AG09319 (cell line): ENCODE results near the gene CARHSP1.

Experiments used
- DNase-seq: peaks from one replicate; pipeline ENCODE4 v3.0.0-alpha.2; 2010; ENCODE audit warnings: low read depth; ENCODE audit errors: extremely low read depth
- TF ChIP-seq, protein P1 (sequence below): IDR thresholded peaks from 2 replicates; pipeline ENCODE4 v1.5.1; 2011; ENCODE audit warnings: low read depth, mild to moderate bottlenecking, inconsistent platforms, low read length, moderate library complexity

CARHSP1 gene

DNA sequence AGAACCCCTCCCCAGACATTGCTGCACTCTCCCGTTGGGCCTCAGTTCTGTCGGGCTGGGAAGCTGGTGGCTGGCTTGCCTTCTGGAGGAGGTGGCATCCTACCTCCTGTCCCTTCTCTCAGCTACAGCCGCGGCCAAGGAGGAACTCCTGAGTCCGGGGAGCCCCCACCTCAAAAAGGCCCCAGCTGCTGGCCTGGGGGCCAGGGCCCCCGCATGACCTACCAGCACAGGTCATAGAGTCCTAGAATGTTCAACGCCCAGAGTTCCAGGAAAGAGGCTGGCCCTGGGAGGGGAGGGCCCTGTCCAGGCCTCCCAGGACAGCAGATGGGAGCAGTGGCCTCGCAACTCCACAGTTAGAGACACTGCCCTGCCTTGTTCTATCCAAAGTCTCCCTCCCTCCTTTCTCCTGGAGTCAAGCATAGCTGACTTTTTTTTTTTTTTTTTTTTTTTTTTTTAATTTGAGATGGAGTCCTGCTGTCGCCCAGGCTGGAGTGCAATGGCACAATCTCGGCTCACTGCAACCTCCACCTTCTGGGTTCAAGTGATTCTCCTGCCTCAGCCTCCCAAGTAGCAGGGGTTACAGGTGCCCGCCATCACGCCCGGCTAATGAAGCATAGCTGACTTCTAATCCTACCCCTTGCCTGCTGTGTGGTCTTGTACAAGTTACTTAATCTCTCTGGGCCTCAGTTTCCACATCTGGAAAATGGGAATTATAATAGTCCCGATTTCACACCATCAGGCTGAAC lies 7.1 kb downstream of the CARHSP1 start:
- TF ChIP-seq, protein P1, sequence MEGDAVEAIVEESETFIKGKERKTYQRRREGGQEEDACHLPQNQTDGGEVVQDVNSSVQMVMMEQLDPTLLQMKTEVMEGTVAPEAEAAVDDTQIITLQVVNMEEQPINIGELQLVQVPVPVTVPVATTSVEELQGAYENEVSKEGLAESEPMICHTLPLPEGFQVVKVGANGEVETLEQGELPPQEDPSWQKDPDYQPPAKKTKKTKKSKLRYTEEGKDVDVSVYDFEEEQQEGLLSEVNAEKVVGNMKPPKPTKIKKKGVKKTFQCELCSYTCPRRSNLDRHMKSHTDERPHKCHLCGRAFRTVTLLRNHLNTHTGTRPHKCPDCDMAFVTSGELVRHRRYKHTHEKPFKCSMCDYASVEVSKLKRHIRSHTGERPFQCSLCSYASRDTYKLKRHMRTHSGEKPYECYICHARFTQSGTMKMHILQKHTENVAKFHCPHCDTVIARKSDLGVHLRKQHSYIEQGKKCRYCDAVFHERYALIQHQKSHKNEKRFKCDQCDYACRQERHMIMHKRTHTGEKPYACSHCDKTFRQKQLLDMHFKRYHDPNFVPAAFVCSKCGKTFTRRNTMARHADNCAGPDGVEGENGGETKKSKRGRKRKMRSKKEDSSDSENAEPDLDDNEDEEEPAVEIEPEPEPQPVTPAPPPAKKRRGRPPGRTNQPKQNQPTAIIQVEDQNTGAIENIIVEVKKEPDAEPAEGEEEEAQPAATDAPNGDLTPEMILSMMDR = no peak
- no peak for DNase-seq

DNA sequence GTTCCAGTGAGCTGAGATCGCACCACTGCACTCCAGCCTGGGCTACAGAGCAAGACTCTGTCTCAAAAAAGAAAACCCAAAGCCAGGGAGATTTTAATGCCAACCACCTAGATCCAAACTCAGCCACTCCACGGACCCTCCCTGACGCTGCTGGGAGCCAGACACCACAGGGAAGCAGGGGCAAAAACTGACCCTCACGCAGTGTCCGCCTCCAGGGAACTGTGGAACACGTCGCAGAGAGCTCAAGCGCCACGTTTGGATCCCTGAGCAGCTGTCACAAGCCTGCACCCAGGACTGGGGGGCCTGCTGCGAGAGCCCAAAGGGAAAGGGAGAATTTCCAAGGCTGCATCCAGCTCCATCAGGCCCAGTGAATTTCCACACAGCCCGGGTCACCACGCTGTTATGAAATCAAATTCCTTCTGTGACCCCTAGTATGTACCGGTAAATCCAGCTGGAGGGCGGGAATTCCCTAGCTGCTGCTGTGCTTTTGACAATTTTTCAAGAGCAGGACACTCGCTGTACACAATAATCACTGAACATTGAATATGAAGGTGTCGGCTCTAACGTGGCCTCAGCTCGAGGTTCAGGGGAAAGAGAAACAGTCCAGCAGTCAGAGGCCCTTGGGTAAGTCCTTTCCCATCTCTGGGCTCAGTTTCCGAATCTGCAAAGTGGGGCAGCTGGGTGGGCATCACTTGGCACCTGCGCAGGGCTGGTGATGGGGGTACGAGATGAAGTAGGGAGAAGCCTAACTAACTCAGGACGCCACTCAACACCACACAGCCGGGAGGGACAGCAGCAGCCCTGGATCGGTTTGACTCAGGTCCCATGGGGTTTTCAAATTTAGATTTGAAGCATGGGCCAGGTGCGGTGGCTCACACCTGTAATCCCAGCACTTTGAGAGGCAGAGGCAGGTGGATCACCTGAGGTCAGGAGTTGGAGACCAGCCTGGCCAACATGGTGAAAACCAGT lies 8.6 kb downstream of the CARHSP1 start:
- TF ChIP-seq, protein P1 = no peak

DNA sequence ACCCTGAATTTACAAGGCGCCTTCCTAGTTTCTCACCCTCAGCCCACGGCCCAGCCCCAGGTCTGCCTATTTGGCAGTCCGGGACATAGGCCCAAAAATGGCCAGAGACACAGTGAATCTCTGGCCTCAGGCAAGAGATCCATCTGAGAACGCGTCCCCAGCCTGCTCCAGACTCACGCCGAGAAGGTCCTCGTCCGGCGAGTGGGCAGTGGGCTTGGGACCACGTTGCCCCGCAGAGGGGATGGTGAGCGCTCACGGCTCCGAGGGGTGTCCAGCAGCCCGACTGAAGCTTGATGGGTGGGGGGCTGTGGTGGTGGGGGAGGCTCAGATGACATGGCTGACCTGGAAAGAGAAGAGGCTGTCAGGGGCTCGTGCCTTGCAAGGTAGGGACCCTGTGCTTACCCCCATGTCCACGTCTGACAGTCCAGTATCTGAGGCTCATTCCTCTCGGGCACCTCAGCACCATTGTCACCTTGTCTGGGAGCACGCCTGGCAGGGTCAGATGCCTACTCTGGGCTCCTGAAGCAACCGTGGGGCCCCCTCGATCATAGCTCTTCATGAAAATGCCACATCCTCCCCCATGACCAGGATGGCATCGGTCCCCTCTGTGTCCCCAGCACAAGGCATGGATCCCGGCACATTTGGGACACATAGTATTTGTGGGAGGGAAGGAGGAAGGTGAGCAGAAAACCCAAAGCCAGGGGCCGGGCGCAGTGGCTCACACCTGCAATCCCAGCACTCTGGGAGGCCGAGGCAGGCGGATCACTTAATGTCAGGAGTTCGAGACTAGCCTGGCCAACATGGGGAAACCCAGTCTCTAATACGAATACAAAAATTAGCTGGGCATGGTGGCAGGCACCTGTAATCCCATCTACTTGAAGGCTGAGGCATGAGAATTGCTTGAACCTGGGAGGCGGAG lies 9.6 kb downstream of the CARHSP1 start:
- no peak for DNase-seq
- TF ChIP-seq, protein P1 = no peak

More for the DNA sequence above, 8.6 kb downstream of the CARHSP1 start:
- DNase-seq = no peak

DNA sequence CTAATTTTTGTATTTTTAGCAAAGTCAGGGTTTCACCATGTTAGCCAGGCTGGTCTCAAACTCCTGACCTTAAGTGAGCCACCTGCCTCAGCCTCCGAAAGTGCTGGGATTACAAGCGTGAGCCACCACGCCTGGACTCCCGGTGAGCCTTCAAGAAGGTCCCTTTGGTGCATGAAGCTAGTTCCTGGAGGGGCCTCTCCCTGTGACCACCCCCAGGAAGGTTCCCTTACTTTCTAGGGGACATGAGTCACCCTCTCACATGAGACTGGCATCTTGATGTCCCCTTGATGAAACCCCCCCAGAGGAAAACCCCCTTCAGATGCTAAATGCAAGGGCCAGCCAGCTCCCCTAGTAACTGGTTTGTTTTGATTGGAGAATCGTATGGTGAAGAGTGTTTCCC lies 12.8 kb downstream of the CARHSP1 start:
- TF ChIP-seq, protein P1 = no peak
- no peak for DNase-seq

DNA sequence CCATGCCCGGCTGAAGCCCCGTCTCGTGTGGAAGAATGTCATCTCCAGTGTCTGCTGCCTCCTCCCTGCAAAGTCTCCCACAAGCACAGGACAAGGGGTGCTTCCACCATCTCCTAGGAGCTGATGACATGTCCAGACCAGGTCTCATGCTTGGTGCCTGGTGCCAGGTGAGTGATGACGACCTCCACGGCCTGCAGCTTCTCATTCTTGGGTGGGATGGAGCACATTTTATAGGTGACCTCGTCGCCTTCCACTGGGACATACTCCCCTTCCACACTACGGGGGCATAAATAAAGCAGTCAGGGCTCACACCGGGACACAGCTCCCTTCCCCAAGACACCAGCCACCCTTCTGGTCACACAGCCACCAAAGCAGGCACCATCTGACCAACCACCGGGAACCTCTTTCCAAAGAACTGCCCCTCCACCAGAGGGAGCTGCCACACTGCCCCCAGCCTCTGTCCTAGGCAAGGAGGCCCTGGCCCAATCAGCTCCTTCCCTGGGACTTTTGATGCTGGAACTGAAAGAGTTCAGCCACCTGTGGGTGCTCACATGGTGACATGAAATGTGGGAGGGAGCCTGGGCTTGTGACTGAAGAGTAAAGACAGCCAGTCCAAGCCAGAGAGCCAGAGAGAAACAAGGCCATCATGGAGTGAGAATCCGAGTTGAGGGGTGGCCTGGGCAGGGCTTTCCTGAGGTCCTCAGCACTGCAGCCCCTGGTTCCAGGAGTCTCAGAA lies 13.6 kb downstream of the CARHSP1 start:
- no peak for DNase-seq
- TF ChIP-seq, protein P1 = 0 out of 2 replicates have a peak, but pooled peaks have one; percentile 1

DNA sequence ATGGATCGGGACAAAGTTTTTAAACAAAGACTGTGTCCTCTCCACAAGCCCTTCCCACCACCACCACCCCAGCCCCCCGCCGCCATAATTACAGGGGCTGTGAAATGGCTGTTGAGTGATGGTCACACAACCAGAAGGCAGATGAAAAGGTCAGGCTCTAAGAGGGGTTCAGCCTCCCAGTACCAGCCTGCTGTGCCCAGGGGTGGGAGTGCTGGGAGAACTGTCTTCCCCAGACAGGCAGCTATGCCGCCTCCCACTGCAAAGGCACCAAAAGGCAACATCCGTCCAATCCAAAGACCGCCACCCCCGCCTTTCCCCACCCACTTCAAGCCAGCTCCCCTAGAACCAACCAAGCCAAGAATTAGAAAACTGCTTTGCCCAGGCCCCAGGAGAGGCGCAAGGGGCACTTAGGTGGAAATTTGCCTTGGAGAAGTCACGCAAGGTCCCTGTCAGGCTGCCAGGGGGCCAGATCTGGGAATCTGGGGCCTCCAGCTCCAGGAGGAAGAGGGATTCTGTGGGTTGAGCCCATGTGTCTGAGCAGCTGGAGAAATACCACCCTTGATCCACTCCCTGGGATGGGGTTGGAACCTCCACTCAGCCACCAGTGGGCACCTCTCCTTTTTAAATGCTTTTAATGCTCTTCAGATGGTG lies 14.4 kb downstream of the CARHSP1 start:
- TF ChIP-seq, protein P1 = no peak
- no peak for DNase-seq
